ENCODE measurements around the gene GATB.

GRCh38 chr4:151798678-151799416, 38.0 kb upstream of the GATB start:
- TF ChIP-seq POLR2A (IDR thresholded peaks at IDR 0.05) (no peak), CTCF (IDR thresholded peaks at IDR 0.05) (no peak)

Data from tibial nerve (tissue), 3 donors.